NOMO-1 (cell line): ENCODE results near the gene KIF21B.

ENCODE experiments used
- DNase-seq, 2 experiments: peaks; one replicate each; lab custom pipeline; 2025; ENCODE audit not compliant: unreplicated experiment in 2 of 2; lab: John Stamatoyannopoulos, UW

The KIF21B gene

GRCh38 chr1:201044119-201044518, 20.6 kb upstream of the KIF21B start:
- DNase-seq: no peak

- DNase-seq: peak; percentile 56 to 80
These were observed 19.4 kb upstream of the KIF21B start for GRCh38 chr1:201042779-201043461.

- DNase-seq: no peak
These were observed 17.5 kb upstream of the KIF21B start for GRCh38 chr1:201041011-201041410.

GRCh38 chr1:201039876-201040275, 16.4 kb upstream of the KIF21B start:
- DNase-seq: no peak

- DNase-seq: no peak
These were observed 15.9 kb upstream of the KIF21B start for GRCh38 chr1:201039418-201039817.

GRCh38 chr1:201038186-201038876, 14.8 kb upstream of the KIF21B start:
- no peak for DNase-seq

GRCh38 chr1:201036188-201036842, 12.8 kb upstream of the KIF21B start:
- no peak for DNase-seq

GRCh38 chr1:201034671-201035070, 11.2 kb upstream of the KIF21B start:
- DNase-seq: no peak

- no peak for DNase-seq
These were observed 8.9 kb upstream of the KIF21B start for GRCh38 chr1:201032408-201032807.

- peak; percentile 83 to 92 for DNase-seq
These were observed 5.0 kb upstream of the KIF21B start for GRCh38 chr1:201028461-201028889.

GRCh38 chr1:201026836-201027235, 3.3 kb upstream of the KIF21B start:
- peak; percentile 22 to 84 for DNase-seq

GRCh38 chr1:201026234-201026633, 2.7 kb upstream of the KIF21B start:
- no peak for DNase-seq

- peak; percentile 16 to 27 for DNase-seq
These were observed 2.1 kb upstream of the KIF21B start for GRCh38 chr1:201025571-201026002.

- no peak for DNase-seq
These were observed 1.1 kb upstream of the KIF21B start for GRCh38 chr1:201024625-201024998.

- DNase-seq: no peak
These were observed 558 bp upstream of the KIF21B start for GRCh38 chr1:201023920-201024624.

GRCh38 chr1:201022820-201023516, 546 bp downstream of the KIF21B start:
- peak in 1 of 2 experiments; percentile 26 for DNase-seq

GRCh38 chr1:201022493-201022819, 1.1 kb downstream of the KIF21B start:
- DNase-seq: no peak

GRCh38 chr1:201021630-201022492, 1.7 kb downstream of the KIF21B start:
- no peak for DNase-seq

- DNase-seq: peak; percentile 12 to 24
These were observed 2.5 kb downstream of the KIF21B start for GRCh38 chr1:201020721-201021629.
